Fibroblast of lung (primary cell): ENCODE measurements around the gene ELMO1.

ENCODE experiments used
- EZH2 ChIP-seq: IDR thresholded peaks from 2 replicates; pipeline ENCODE4 v1.5.1; 2012; ENCODE audit warnings: low read length, control low read depth, mild to moderate bottlenecking; ENCODE audit errors: missing control alignments
- TF ChIP-seq, protein P1 (sequence below), 2 donors: IDR thresholded peaks in 1 of 2; conservative IDR thresholded peaks in 1 of 2; 1 replicate in 1 of 2; 2 replicates in 1 of 2; pipeline ENCODE4 v1.5.1; 2011 to 2012; ENCODE audit warnings: low read length in 2 of 2, control low read depth in 1 of 2, inconsistent platforms in 1 of 2, low read depth in 1 of 2, mild to moderate bottlenecking in 1 of 2

DNA sequence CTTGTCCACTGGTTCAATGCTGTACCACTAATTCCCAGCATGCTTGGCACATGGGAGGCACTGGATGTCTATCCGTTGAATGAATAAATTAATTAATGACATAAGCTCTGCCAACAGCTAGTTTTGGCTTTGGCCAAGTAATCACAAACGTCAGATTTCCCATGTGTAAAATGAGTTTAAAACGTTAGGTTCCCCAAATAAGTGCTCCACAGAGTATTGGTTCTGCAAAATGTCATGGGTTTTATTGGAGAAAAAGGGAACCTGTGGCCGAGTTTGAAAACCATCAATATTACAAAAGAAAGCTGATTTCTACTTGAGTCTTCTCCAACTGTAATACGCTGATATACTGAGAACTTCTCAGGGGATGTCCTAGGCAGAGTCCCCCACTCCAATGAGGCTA lies 23.2 kb downstream of the ELMO1 start:
- TF ChIP-seq, protein P1, sequence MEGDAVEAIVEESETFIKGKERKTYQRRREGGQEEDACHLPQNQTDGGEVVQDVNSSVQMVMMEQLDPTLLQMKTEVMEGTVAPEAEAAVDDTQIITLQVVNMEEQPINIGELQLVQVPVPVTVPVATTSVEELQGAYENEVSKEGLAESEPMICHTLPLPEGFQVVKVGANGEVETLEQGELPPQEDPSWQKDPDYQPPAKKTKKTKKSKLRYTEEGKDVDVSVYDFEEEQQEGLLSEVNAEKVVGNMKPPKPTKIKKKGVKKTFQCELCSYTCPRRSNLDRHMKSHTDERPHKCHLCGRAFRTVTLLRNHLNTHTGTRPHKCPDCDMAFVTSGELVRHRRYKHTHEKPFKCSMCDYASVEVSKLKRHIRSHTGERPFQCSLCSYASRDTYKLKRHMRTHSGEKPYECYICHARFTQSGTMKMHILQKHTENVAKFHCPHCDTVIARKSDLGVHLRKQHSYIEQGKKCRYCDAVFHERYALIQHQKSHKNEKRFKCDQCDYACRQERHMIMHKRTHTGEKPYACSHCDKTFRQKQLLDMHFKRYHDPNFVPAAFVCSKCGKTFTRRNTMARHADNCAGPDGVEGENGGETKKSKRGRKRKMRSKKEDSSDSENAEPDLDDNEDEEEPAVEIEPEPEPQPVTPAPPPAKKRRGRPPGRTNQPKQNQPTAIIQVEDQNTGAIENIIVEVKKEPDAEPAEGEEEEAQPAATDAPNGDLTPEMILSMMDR (conservative IDR thresholded peaks at IDR 0.05 in 1 of 2, IDR thresholded peaks at IDR 0.05 in 1 of 2; ENCODE audit: low read depth in 1 of 2, low read length in 2 of 2), result no peak
- no peak for TF ChIP-seq EZH2
